ENCODE results near the gene HTR3C.
"Not testable (repeated sequence)": the region's sequence is repeated elsewhere in the genome, so short reads cannot be mapped to it uniquely, and the experiment has no call there.

Gene HTR3C

GRCh38 chr3:184029443-184029842 lies 23.4 kb upstream of the HTR3C start:
- Histone ChIP-seq H3K79me2 (ENCODE audit: low read length) (no peaks in the 10 kb centered on the region), H3K4me2 (ENCODE audit: low read depth, low read length) (no peak overlapping the region), H3K4me3 (ENCODE audit: low read length) (no peak overlapping the region), H3K9ac (ENCODE audit: low read length) (no peak overlapping the region), H3F3A (ENCODE audit: insufficient read depth, low read length) (no peaks in the 10 kb centered on the region), H3K9me2 (replicated peaks; ENCODE audit: insufficient read depth, low read length) (no peaks in the 10 kb centered on the region), H3K9me3 (replicated peaks; ENCODE audit: insufficient read depth, low read length) (no peaks in the 10 kb centered on the region), H4K20me1 (ENCODE audit: insufficient read depth, low read length) (no peaks in the 10 kb centered on the region), H3K27me3 (replicated peaks; ENCODE audit: insufficient read depth, low read length) (no peaks in the 10 kb centered on the region), H3K36me3 (replicated peaks; ENCODE audit: insufficient read depth, low read length) (no peaks in the 10 kb centered on the region), H2AFZ (ENCODE audit: low read length) (no peak overlapping the region), H3K4me1 (ENCODE audit: low read length) (no peaks in the 10 kb centered on the region), H3K27ac (ENCODE audit: low read length) (no peak overlapping the region)
- DNase-seq = no peak
- TF ChIP-seq, protein P1, sequence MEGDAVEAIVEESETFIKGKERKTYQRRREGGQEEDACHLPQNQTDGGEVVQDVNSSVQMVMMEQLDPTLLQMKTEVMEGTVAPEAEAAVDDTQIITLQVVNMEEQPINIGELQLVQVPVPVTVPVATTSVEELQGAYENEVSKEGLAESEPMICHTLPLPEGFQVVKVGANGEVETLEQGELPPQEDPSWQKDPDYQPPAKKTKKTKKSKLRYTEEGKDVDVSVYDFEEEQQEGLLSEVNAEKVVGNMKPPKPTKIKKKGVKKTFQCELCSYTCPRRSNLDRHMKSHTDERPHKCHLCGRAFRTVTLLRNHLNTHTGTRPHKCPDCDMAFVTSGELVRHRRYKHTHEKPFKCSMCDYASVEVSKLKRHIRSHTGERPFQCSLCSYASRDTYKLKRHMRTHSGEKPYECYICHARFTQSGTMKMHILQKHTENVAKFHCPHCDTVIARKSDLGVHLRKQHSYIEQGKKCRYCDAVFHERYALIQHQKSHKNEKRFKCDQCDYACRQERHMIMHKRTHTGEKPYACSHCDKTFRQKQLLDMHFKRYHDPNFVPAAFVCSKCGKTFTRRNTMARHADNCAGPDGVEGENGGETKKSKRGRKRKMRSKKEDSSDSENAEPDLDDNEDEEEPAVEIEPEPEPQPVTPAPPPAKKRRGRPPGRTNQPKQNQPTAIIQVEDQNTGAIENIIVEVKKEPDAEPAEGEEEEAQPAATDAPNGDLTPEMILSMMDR (IDR thresholded peaks at IDR 0.05; ENCODE audit: low read length) = no peak
- TF ChIP-seq EZH2phosphoT487 (IDR thresholded peaks at IDR 0.05; ENCODE audit: low read length) (no peak), EZH2 (optimal IDR thresholded peaks at IDR 0.05; ENCODE audit: low read depth, low read length) (no peak)

DNA sequence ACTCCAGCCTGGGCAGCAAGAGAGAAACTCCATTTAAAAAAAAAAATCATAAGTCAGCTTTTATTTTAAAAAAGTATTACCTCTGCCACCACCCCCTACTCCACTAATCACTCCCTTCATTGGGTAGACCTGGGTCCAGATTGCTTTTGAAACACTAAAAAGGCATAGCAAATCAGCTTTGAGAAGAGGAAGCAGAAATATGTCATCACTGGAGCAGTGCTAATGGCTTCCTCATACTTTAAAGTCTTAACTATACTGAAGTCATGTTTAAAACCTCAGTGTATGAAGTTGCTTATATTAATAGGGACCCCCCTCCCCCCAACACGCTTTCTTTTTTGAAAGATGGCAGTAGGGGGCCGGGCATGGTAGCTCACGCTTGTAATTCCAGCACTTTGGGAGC lies 22.3 kb upstream of the HTR3C start:
- H3K9me3 ChIP-seq (replicated peaks; ENCODE audit: insufficient read depth, low read length) = no peaks in the 10 kb centered on the region
- H4K20me1 ChIP-seq (ENCODE audit: insufficient read depth, low read length) = no peaks in the 10 kb centered on the region
- H3K4me1 ChIP-seq (ENCODE audit: low read length) = no peaks in the 10 kb centered on the region
- no peak for TF ChIP-seq EZH2phosphoT487 (IDR thresholded peaks at IDR 0.05; ENCODE audit: low read length)
- H2AFZ ChIP-seq (ENCODE audit: low read length) = no peak overlapping the region
- no peaks in the 10 kb centered on the region for H3K27me3 ChIP-seq (replicated peaks; ENCODE audit: insufficient read depth, low read length)
- H3K4me2 ChIP-seq (ENCODE audit: low read depth, low read length) = no peak overlapping the region
- no peak overlapping the region for H3K4me3 ChIP-seq (ENCODE audit: low read length)
- H3K9me2 ChIP-seq (replicated peaks; ENCODE audit: insufficient read depth, low read length) = no peaks in the 10 kb centered on the region
- H3K79me2 ChIP-seq (ENCODE audit: low read length) = no peaks in the 10 kb centered on the region
- no peaks in the 10 kb centered on the region for H3K36me3 ChIP-seq (replicated peaks; ENCODE audit: insufficient read depth, low read length)
- no peak for DNase-seq
- no peak overlapping the region for H3K27ac ChIP-seq (ENCODE audit: low read length)
- no peak overlapping the region for H3K9ac ChIP-seq (ENCODE audit: low read length)
- H3F3A ChIP-seq (ENCODE audit: insufficient read depth, low read length) = no peaks in the 10 kb centered on the region

DNA sequence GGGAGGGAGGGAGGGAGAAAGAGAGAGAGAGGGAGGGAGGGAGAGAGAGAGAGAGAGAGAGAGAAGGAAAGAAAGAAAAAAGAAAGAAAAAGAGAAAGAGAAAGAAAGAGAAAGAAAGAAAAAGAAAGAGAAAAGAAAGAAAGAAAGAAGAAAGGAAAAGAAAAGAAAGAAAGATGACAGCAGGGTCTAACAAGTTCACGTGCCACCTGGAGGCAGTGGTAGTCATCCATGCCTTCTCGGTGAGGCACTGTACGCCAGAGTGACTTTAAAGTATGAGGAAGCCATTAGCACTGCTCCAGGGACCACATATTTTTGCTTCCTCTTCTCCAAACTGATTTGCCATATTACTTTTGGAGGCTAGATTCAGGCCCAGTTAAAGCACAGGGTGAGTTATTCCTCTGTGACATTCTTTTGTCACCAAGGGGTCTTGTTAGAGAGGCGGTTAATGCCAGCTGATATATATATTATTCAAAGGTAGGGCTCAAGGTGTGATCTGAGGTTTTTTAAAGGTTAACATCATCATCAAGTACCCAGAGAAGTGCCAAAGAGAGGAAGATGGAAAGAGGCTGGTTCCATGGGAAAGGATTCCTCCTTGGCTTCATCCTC lies 21.6 kb upstream of the HTR3C start, which contains the start of gene HTR3D:
Gene HTR3D (plus strand): TSS at position 556 of the 606 bp plus-strand sequence. CDS start 0 bp downstream, at position 556.
- no peaks in the 10 kb centered on the region for H3K79me2 ChIP-seq (ENCODE audit: low read length)
- no peak for DNase-seq
- H3K4me3 ChIP-seq (ENCODE audit: low read length) = no peak within 1 kb of the TSS
- H3F3A ChIP-seq (ENCODE audit: insufficient read depth, low read length) = no peaks in the 10 kb centered on the region
- H3K4me2 ChIP-seq (ENCODE audit: low read depth, low read length) = no peak within 1 kb of the TSS
- H3K9ac ChIP-seq (ENCODE audit: low read length) = no peak within 1 kb of the TSS
- H3K9me2 ChIP-seq (replicated peaks; ENCODE audit: insufficient read depth, low read length) = no peaks in the 10 kb centered on the region
- no peak within 1 kb of the TSS for H3K27ac ChIP-seq (ENCODE audit: low read length)
- H3K9me3 ChIP-seq (replicated peaks; ENCODE audit: insufficient read depth, low read length) = no peaks in the 10 kb centered on the region
- H2AFZ ChIP-seq (ENCODE audit: low read length) = no peak within 1 kb of the TSS
- no peaks in the 10 kb centered on the region for H3K27me3 ChIP-seq (replicated peaks; ENCODE audit: insufficient read depth, low read length)
- H3K4me1 ChIP-seq (ENCODE audit: low read length) = no peaks in the 10 kb centered on the region
- no peaks in the 10 kb centered on the region for H3K36me3 ChIP-seq (replicated peaks; ENCODE audit: insufficient read depth, low read length)
- H4K20me1 ChIP-seq (ENCODE audit: insufficient read depth, low read length) = no peaks in the 10 kb centered on the region
- TF ChIP-seq EZH2 (optimal IDR thresholded peaks at IDR 0.05; ENCODE audit: low read depth, low read length) (no peak), EZH2phosphoT487 (IDR thresholded peaks at IDR 0.05; ENCODE audit: low read length) (no peak)
- TF ChIP-seq, protein P1 (IDR thresholded peaks at IDR 0.05; ENCODE audit: low read length) = no peak

DNA sequence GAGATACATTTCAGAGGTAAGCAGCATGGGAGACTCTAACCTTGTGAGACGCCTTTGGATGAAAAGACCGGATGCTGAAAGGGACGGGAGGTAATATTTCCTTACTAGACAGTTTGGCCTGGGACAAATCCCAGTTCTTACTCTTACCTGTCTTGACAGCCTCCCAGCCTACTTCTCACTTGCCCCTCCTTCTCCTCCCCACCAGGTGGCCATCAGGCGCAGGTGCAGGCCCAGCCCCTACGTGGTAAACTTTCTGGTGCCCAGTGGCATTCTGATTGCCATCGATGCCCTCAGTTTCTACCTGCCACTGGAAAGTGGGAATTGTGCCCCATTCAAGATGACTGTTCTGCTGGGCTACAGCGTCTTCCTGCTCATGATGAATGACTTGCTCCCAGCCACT lies 15.0 kb upstream of the HTR3C start:
- H3K4me2 ChIP-seq (ENCODE audit: low read depth, low read length) = no peak overlapping the region
- no peak overlapping the region for H3K9ac ChIP-seq (ENCODE audit: low read length)
- H3K36me3 ChIP-seq (replicated peaks; ENCODE audit: insufficient read depth, low read length) = no peaks in the 10 kb centered on the region
- H3K79me2 ChIP-seq (ENCODE audit: low read length) = no peaks in the 10 kb centered on the region
- H4K20me1 ChIP-seq (ENCODE audit: insufficient read depth, low read length) = no peaks in the 10 kb centered on the region
- H3K4me1 ChIP-seq (ENCODE audit: low read length) = no peaks in the 10 kb centered on the region
- H3K9me2 ChIP-seq (replicated peaks; ENCODE audit: insufficient read depth, low read length) = no peaks in the 10 kb centered on the region
- no peaks in the 10 kb centered on the region for H3K27me3 ChIP-seq (replicated peaks; ENCODE audit: insufficient read depth, low read length)
- no peak overlapping the region for H3K4me3 ChIP-seq (ENCODE audit: low read length)
- no peak overlapping the region for H2AFZ ChIP-seq (ENCODE audit: low read length)
- TF ChIP-seq, protein P1 (IDR thresholded peaks at IDR 0.05; ENCODE audit: low read length) = peak; percentile 31; the same call in 1 of the 2 replicates
- TF ChIP-seq EZH2phosphoT487 (IDR thresholded peaks at IDR 0.05; ENCODE audit: low read length) = no peak
- H3K27ac ChIP-seq (ENCODE audit: low read length) = no peak overlapping the region
- H3K9me3 ChIP-seq (replicated peaks; ENCODE audit: insufficient read depth, low read length) = no peaks in the 10 kb centered on the region
- H3F3A ChIP-seq (ENCODE audit: insufficient read depth, low read length) = no peaks in the 10 kb centered on the region
- DNase-seq = no peak

DNA sequence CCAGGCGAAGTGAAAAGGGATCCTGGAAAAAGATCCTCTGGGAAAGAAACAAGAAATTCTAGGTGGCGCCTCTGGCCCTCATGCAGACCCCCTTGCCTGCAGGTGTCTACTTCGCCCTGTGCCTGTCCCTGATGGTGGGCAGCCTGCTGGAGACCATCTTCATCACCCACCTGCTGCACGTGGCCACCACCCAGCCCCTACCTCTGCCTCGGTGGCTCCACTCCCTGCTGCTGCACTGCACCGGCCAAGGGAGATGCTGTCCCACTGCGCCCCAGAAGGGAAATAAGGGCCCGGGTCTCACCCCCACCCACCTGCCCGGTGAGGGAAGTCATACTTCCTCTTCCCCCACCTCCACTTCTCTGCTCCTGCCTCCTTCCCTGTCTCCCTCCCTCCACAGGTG lies 14.5 kb upstream of the HTR3C start:
- not testable (repeated sequence) for H3K4me2 ChIP-seq (ENCODE audit: low read depth, low read length); H3K27ac ChIP-seq (ENCODE audit: low read length); H3K27me3 ChIP-seq (replicated peaks; ENCODE audit: insufficient read depth, low read length); H3K9ac ChIP-seq (ENCODE audit: low read length); H3K9me3 ChIP-seq (replicated peaks; ENCODE audit: insufficient read depth, low read length); H3K79me2 ChIP-seq (ENCODE audit: low read length); H4K20me1 ChIP-seq (ENCODE audit: insufficient read depth, low read length); H3F3A ChIP-seq (ENCODE audit: insufficient read depth, low read length); H3K4me1 ChIP-seq (ENCODE audit: low read length); H3K9me2 ChIP-seq (replicated peaks; ENCODE audit: insufficient read depth, low read length); H3K4me3 ChIP-seq (ENCODE audit: low read length); DNase-seq; H3K36me3 ChIP-seq (replicated peaks; ENCODE audit: insufficient read depth, low read length); H2AFZ ChIP-seq (ENCODE audit: low read length)
